ENCODE measurements around the gene MX2. TPM values are rescaled to one million over a fixed set of nuclear protein-coding genes. Genes with fewer than 3 reads are reported as not detected.
A peak's percentile ranks its signal among the peaks of the same experiment; 100 is the strongest.

Gene MX2
- total and polyA plus RNA-seq, 10 of the 15 experiments (the other 5 are each of a cell fraction or from before 2014, with no cell fraction given) = 10.5 to 167 (median 46.1) TPM

DNA sequence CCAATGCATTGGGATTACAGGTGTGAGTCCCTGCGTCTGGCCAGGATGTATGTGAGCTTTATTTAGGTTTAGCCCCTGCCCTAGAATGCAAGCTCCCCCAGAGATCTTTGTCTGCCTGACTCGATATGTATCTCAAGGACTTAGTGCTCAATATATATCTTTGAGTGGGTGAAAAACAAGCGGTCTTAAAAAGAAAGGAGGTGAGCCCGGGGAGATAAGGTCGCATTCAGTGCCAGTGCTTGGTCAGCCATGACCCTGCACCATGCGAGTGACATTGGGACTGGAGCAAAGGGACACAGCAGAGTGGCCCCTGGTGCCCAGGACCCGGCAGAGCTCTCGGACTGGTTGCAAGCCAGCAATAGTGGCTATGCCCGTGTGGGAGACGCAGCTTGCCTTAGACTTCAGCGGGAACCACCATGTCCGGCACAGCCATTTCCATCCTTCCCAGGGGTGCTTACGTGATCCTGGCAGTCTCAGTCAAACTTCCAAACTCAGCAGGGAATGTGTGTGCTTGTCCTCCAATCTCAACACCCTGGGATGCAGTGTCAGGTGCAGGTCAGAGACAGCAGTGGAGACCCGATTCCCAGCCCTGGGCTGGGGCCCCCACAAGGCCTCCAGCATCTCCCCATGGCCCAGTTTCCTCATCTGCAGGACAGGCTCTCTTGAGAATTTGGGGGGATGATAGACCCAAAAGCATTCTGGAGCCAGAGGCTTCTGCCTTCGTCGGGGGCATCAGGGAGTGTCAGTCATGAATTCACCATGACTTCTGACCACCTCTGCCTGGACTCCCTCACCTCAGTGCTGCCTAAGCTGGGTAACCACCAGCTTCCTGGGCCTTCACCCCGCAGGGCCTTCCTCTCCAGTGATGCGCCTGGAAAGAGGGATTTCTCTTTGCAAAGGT is 1.8 kb downstream of the MX2 start:
- FAIRE-seq (no peak), ATAC-seq (no peak), DNase-seq (ENCODE audit: low read depth, low spot score) (no peak)
- Histone ChIP-seq H3K27me3 (replicated peaks in 1 of 2; ENCODE audit: control insufficient read depth in 2 of 2, insufficient read depth in 2 of 2, low read length in 1 of 2) (no peaks in the 10 kb centered on the region), H3K79me2 (ENCODE audit: control insufficient read depth, insufficient read depth, low read length) (peaks cover 45% of the 10 kb centered on the region), H3K9ac (ENCODE audit: control insufficient read depth, insufficient read depth, low read length) (peak overlapping the region; percentile 39), H2AFZ (ENCODE audit: control insufficient read depth, low read depth, low read length) (no peak overlapping the region), H3K36me3 (ENCODE audit: control insufficient read depth in 2 of 2, insufficient read depth in 2 of 2, low read length in 1 of 2) (no peaks in the 10 kb centered on the region), H3K4me1 (ENCODE audit: control insufficient read depth, insufficient read depth, low read length) (peaks cover 41% of the 10 kb centered on the region), H3K4me3 (peak overlapping the region; percentile 84), H3K9me3 (replicated peaks; ENCODE audit: control insufficient read depth, insufficient read depth, low read length) (no peaks in the 10 kb centered on the region), H3K4me2 (ENCODE audit: control insufficient read depth, insufficient read depth) (peak overlapping the region; percentile 87), H3K27ac (ENCODE audit: control insufficient read depth, insufficient read depth) (peak overlapping the region; percentile 89), H4K20me1 (ENCODE audit: control insufficient read depth, insufficient read depth) (no peaks in the 10 kb centered on the region)
- POLR2A ChIA-PET = interaction anchor here (0.8 to 1.6 kb wide), 5 partner anchors 8 to 69 kb away, joined by 3 to 7 read pairs (median 4); partner anchors contain the start of gene MX1
- intact Hi-C loops (cut with micrococcal nuclease; ENCODE audit: unreplicated experiment) (loop anchor here (5.0 to 10.0 kb wide), 4 partner anchors 81 to 861 kb away; no protein-coding TSS in a partner anchor), in situ Hi-C loops (cut with MboI) (no loop called here)
- CTCF ChIA-PET = interaction anchor here (0.9 to 9.1 kb wide), 3 partner anchors 9 to 80 kb away, joined by 3 to 63 read pairs (median 3); no protein-coding TSS in a partner anchor
- 84% methylated on average over 18 of the region's 18 CpGs for WGBS (ENCODE audit: insufficient coverage, insufficient replicate concordance, low lambda C conversion rate, missing lambda C conversion rate)
- BruUV-seq (replicated peaks) = no TSS peak
- SMC1A ChIA-PET (ENCODE audit: uncharacterized antibody, unreplicated experiment) = interaction anchor here (0.7 to 4.1 kb wide), 7 partner anchors 7 to 253 kb away, joined by 3 to 32 read pairs (median 4); partner anchors contain the start of gene MX1
- RAD21 ChIA-PET (ENCODE audit: unreplicated experiment) = interaction anchor here (0.7 to 5.3 kb wide), 4 partner anchors 8 to 80 kb away, joined by 3 to 34 read pairs (median 16); partner anchors contain the start of gene MX1
- TF ChIP-seq ZBED1 (IDR thresholded peaks at IDR 0.05; ENCODE audit: borderline replicate concordance) (no peak), TCF12 (IDR thresholded peaks at IDR 0.05; ENCODE audit: low read depth, low read length) (no peak), JUND (IDR thresholded peaks at IDR 0.05; ENCODE audit: low read depth, low read length) (no peak), RAD51 (IDR thresholded peaks at IDR 0.05) (no peak), NFYB (IDR thresholded peaks at IDR 0.05; ENCODE audit: insufficient read depth, low read depth, low read length) (no peak), NR2C2 (IDR thresholded peaks at IDR 0.05; ENCODE audit: borderline replicate concordance, control insufficient read depth, insufficient read length, low read depth) (no peak), PKNOX1 (IDR thresholded peaks at IDR 0.05) (peak; percentile 56; the same call in 1 of the 2 replicates), POLR2AphosphoS5 (IDR thresholded peaks at IDR 0.05; ENCODE audit: low read length) (peak; percentile 66), E2F8 (IDR thresholded peaks at IDR 0.05; ENCODE audit: low read depth, partially characterized antibody) (no peak), HDGF (IDR thresholded peaks at IDR 0.05) (no peak), CBX3 (IDR thresholded peaks at IDR 0.05; ENCODE audit: borderline replicate concordance, low read depth) (no peak), IKZF1 (conservative IDR thresholded peaks at IDR 0.05) (0 out of 2 replicates have a peak, but pooled peaks have one; percentile 17)
- TF ChIP-seq, protein P1, sequence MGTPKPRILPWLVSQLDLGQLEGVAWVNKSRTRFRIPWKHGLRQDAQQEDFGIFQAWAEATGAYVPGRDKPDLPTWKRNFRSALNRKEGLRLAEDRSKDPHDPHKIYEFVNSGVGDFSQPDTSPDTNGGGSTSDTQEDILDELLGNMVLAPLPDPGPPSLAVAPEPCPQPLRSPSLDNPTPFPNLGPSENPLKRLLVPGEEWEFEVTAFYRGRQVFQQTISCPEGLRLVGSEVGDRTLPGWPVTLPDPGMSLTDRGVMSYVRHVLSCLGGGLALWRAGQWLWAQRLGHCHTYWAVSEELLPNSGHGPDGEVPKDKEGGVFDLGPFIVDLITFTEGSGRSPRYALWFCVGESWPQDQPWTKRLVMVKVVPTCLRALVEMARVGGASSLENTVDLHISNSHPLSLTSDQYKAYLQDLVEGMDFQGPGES (IDR thresholded peaks at IDR 0.05) = no peak
- TF ChIP-seq, protein P2, sequence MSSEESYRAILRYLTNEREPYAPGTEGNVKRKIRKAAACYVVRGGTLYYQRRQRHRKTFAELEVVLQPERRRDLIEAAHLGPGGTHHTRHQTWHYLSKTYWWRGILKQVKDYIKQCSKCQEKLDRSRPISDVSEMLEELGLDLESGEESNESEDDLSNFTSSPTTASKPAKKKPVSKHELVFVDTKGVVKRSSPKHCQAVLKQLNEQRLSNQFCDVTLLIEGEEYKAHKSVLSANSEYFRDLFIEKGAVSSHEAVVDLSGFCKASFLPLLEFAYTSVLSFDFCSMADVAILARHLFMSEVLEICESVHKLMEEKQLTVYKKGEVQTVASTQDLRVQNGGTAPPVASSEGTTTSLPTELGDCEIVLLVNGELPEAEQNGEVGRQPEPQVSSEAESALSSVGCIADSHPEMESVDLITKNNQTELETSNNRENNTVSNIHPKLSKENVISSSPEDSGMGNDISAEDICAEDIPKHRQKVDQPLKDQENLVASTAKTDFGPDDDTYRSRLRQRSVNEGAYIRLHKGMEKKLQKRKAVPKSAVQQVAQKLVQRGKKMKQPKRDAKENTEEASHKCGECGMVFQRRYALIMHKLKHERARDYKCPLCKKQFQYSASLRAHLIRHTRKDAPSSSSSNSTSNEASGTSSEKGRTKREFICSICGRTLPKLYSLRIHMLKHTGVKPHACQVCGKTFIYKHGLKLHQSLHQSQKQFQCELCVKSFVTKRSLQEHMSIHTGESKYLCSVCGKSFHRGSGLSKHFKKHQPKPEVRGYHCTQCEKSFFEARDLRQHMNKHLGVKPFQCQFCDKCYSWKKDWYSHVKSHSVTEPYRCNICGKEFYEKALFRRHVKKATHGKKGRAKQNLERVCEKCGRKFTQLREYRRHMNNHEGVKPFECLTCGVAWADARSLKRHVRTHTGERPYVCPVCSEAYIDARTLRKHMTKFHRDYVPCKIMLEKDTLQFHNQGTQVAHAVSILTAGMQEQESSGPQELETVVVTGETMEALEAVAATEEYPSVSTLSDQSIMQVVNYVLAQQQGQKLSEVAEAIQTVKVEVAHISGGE (CRISPR knock-in tag; IDR thresholded peaks at IDR 0.05) = no peak

All from GM12878 (cell line).